ENCODE results near the gene ATP2A1.
"Not testable (repeated sequence)": the region's sequence is repeated elsewhere in the genome, so short reads cannot be mapped to it uniquely, and the experiment has no call there.

Gene ATP2A1

GRCh38 chr16:28863929-28864793 is 14.1 kb upstream of the ATP2A1 start:
- DNase-seq = no peak

- no peak for DNase-seq
Observed at GRCh38 chr16:28865001-28865688, 13.1 kb upstream of the ATP2A1 start.

- DNase-seq = no peak
Observed at GRCh38 chr16:28865722-28866453, 12.4 kb upstream of the ATP2A1 start.

GRCh38 chr16:28866454-28866804 is 11.9 kb upstream of the ATP2A1 start:
- no peak for DNase-seq

GRCh38 chr16:28867241-28867640 is 11.0 kb upstream of the ATP2A1 start:
- no peak for DNase-seq

- DNase-seq = not testable (repeated sequence)
Observed at GRCh38 chr16:28867646-28868045, 10.6 kb upstream of the ATP2A1 start.

GRCh38 chr16:28869201-28869600 is 9.1 kb upstream of the ATP2A1 start:
- no peak for DNase-seq

- no peak for DNase-seq
Observed at GRCh38 chr16:28872952-28873351, 5.3 kb upstream of the ATP2A1 start.

- DNase-seq = no peak
Observed at GRCh38 chr16:28873543-28874201, 4.6 kb upstream of the ATP2A1 start.

- DNase-seq = no peak
Observed at GRCh38 chr16:28874406-28874805, 3.9 kb upstream of the ATP2A1 start.

- no peak for DNase-seq
Observed at GRCh38 chr16:28875134-28876018, 2.9 kb upstream of the ATP2A1 start.

- no peak for DNase-seq
Observed at GRCh38 chr16:28876019-28876659, 2.1 kb upstream of the ATP2A1 start.

GRCh38 chr16:28876973-28877654 is 1.2 kb upstream of the ATP2A1 start:
- no peak for DNase-seq

- DNase-seq = no peak
Observed at GRCh38 chr16:28877655-28878000, 660 bp upstream of the ATP2A1 start.

- no peak for DNase-seq
Observed at GRCh38 chr16:28879261-28879840, 1.1 kb downstream of the ATP2A1 start.

- peak; percentile 61 to 81 for DNase-seq
Observed at GRCh38 chr16:28879841-28880588, 1.7 kb downstream of the ATP2A1 start.

- DNase-seq = no peak
Observed at GRCh38 chr16:28880589-28880915, 2.3 kb downstream of the ATP2A1 start.

- no peak for DNase-seq
Observed at GRCh38 chr16:28880955-28881354, 2.7 kb downstream of the ATP2A1 start.

- DNase-seq = not testable (repeated sequence)
Observed at GRCh38 chr16:28881565-28881964, 3.3 kb downstream of the ATP2A1 start.
